ENCODE measurements around the gene UBQLN4. TPM values are rescaled to one million over a fixed set of nuclear protein-coding genes. Genes with fewer than 3 reads are reported as not detected.

UBQLN4 gene
- polyA plus RNA-seq, 1 donor from 2014 or later = 34.9 TPM

GRCh38 chr1:156078728-156079127, 25.1 kb upstream of the UBQLN4 start:
- H3K9ac ChIP-seq (ENCODE audit: low read length) = peak overlapping the region; percentile 59
- H3K79me2 ChIP-seq (replicated peaks; ENCODE audit: insufficient read depth, low read length) = peaks cover 95% of the 10 kb centered on the region
- H4K20me1 ChIP-seq (ENCODE audit: insufficient read depth) = peaks cover 55% of the 10 kb centered on the region
- no peaks in the 10 kb centered on the region for H3K9me3 ChIP-seq (ENCODE audit: low read length)
- H2AFZ ChIP-seq (ENCODE audit: low read depth, low read length) = no peak overlapping the region
- TF ChIP-seq SMC3 (conservative IDR thresholded peaks at IDR 0.05; ENCODE audit: poor library complexity) (no peak), MXI1 (conservative IDR thresholded peaks at IDR 0.05; ENCODE audit: poor library complexity, severe bottlenecking) (no peak), RAD21 (conservative IDR thresholded peaks at IDR 0.05) (no peak), EZH2 (IDR thresholded peaks at IDR 0.05; ENCODE audit: borderline replicate concordance, insufficient read depth, low read length, poor library complexity, severe bottlenecking) (no peak), POLR2AphosphoS5 (IDR thresholded peaks at IDR 0.05) (no peak)
- TF ChIP-seq, protein P1, sequence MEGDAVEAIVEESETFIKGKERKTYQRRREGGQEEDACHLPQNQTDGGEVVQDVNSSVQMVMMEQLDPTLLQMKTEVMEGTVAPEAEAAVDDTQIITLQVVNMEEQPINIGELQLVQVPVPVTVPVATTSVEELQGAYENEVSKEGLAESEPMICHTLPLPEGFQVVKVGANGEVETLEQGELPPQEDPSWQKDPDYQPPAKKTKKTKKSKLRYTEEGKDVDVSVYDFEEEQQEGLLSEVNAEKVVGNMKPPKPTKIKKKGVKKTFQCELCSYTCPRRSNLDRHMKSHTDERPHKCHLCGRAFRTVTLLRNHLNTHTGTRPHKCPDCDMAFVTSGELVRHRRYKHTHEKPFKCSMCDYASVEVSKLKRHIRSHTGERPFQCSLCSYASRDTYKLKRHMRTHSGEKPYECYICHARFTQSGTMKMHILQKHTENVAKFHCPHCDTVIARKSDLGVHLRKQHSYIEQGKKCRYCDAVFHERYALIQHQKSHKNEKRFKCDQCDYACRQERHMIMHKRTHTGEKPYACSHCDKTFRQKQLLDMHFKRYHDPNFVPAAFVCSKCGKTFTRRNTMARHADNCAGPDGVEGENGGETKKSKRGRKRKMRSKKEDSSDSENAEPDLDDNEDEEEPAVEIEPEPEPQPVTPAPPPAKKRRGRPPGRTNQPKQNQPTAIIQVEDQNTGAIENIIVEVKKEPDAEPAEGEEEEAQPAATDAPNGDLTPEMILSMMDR (IDR thresholded peaks at IDR 0.05; ENCODE audit: poor library complexity, severe bottlenecking) = no peak
- H3K36me3 ChIP-seq (ENCODE audit: insufficient read depth, low read length) = peaks cover 9% of the 10 kb centered on the region
- peak overlapping the region; percentile 28 for H3K27ac ChIP-seq (ENCODE audit: low read length)
- H3K4me2 ChIP-seq (ENCODE audit: low read length) = peak overlapping the region; percentile 75
- H3K27me3 ChIP-seq (ENCODE audit: insufficient read depth, low read depth, low read length) = no peaks in the 10 kb centered on the region
- H3K9me2 ChIP-seq (ENCODE audit: insufficient read depth, low read length) = no peaks in the 10 kb centered on the region
- H3F3A ChIP-seq (ENCODE audit: insufficient read depth, low read length, poor library complexity, severe bottlenecking) = peaks cover 3% of the 10 kb centered on the region
- H3K4me3 ChIP-seq (ENCODE audit: low read length) = peak overlapping the region; percentile 93

DNA sequence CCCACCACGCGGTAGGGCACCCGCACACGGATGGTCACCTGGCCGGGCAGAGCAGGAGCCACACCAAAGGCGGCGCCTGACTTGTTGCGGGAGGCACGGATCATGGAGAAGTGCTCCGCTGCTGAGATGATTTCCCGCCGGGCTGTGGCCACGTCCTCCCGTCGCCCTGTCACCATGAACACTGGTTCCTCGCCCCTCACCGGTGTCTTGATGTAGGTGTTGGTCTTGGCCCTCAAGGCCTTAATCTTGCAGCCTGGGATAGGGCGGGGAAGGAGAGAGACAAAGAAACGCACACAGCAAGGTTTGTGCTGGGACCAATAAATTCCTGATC, 23.8 kb upstream of the UBQLN4 start:
- Histone ChIP-seq H3K9ac (ENCODE audit: low read length) (no peak overlapping the region), H3K4me3 (ENCODE audit: low read length) (peak overlapping the region; percentile 93), H3F3A (ENCODE audit: insufficient read depth, low read length, poor library complexity, severe bottlenecking) (peaks cover 5% of the 10 kb centered on the region), H3K27ac (ENCODE audit: low read length) (no peak overlapping the region), H3K36me3 (ENCODE audit: insufficient read depth, low read length) (peaks cover 9% of the 10 kb centered on the region), H2AFZ (ENCODE audit: low read depth, low read length) (no peak overlapping the region), H3K27me3 (ENCODE audit: insufficient read depth, low read depth, low read length) (no peaks in the 10 kb centered on the region), H3K9me3 (ENCODE audit: low read length) (no peaks in the 10 kb centered on the region), H3K9me2 (ENCODE audit: insufficient read depth, low read length) (no peaks in the 10 kb centered on the region), H3K79me2 (replicated peaks; ENCODE audit: insufficient read depth, low read length) (peaks cover 84% of the 10 kb centered on the region), H4K20me1 (ENCODE audit: insufficient read depth) (peaks cover 61% of the 10 kb centered on the region), H3K4me2 (ENCODE audit: low read length) (no peak overlapping the region)
- TF ChIP-seq SMC3 (conservative IDR thresholded peaks at IDR 0.05; ENCODE audit: poor library complexity) (no peak), POLR2AphosphoS5 (IDR thresholded peaks at IDR 0.05) (no peak), RAD21 (conservative IDR thresholded peaks at IDR 0.05) (no peak)

DNA sequence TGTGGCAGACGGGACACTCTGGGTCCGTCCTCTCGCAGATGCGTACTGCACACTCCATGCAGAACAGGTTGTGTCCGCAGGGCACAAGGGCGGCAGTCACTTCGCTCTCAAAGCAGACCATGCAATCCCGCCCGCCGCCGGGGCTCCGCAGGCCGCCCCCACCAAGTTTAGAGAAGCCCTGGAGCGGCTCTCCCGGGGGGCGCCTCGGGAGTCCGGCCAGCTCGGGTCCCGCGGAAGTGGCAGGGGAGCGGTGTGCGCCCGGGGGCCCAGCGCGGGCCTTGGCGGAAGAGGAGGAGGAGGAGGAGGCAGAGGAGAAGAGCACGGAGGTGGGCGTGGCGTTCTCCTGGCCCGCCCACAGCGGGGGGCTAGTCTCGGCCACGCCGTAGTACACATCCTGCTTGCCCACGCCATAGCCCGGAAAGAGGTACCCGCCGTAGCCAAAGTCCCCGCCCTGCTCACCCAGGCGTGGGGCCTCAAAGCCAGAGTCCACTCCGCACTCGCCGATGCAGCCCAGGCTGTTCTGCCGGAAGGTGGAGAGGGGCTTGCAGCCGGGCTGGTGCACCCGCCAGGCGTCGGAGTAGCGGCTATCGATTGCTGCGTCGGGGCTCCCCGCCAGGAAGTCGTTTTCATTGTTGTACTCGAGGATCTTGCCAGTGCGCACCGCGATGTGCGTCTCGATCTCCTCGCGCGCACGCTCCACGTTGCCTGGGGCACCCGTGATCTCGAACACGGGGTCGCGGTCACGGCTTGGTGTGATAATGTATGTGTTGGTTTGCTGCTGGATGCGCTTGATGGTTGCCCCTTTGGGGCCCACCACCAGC, 23.2 kb upstream of the UBQLN4 start:
- Histone ChIP-seq H4K20me1 (ENCODE audit: insufficient read depth) (peaks cover 64% of the 10 kb centered on the region), H2AFZ (ENCODE audit: low read depth, low read length) (no peak overlapping the region), H3K27me3 (ENCODE audit: insufficient read depth, low read depth, low read length) (no peaks in the 10 kb centered on the region), H3K79me2 (replicated peaks; ENCODE audit: insufficient read depth, low read length) (peaks cover 78% of the 10 kb centered on the region), H3K4me2 (ENCODE audit: low read length) (no peak overlapping the region), H3K9ac (ENCODE audit: low read length) (peak overlapping the region; percentile 16), H3K9me2 (ENCODE audit: insufficient read depth, low read length) (no peaks in the 10 kb centered on the region), H3F3A (ENCODE audit: insufficient read depth, low read length, poor library complexity, severe bottlenecking) (peaks cover 5% of the 10 kb centered on the region), H3K9me3 (ENCODE audit: low read length) (no peaks in the 10 kb centered on the region), H3K27ac (ENCODE audit: low read length) (no peak overlapping the region), H3K36me3 (ENCODE audit: insufficient read depth, low read length) (peaks cover 9% of the 10 kb centered on the region), H3K4me3 (ENCODE audit: low read length) (peak overlapping the region; percentile 93)
- TF ChIP-seq POLR2AphosphoS5 (IDR thresholded peaks at IDR 0.05) (no peak), SMC3 (conservative IDR thresholded peaks at IDR 0.05; ENCODE audit: poor library complexity) (no peak), MXI1 (conservative IDR thresholded peaks at IDR 0.05; ENCODE audit: poor library complexity, severe bottlenecking) (no peak), TAF1 (IDR thresholded peaks at IDR 0.05; ENCODE audit: low read depth) (no peak), EZH2 (IDR thresholded peaks at IDR 0.05; ENCODE audit: borderline replicate concordance, insufficient read depth, low read length, poor library complexity, severe bottlenecking) (no peak), RAD21 (conservative IDR thresholded peaks at IDR 0.05) (no peak), REST (IDR thresholded peaks at IDR 0.05; ENCODE audit: borderline replicate concordance) (no peak), EP300 (conservative IDR thresholded peaks at IDR 0.05; ENCODE audit: poor library complexity, severe bottlenecking) (no peak)
- TF ChIP-seq, protein P1 (IDR thresholded peaks at IDR 0.05; ENCODE audit: poor library complexity, severe bottlenecking) = no peak

Measured in neural cell (in vitro differentiated cells).